ENCODE measurements around the gene KLHL17. TPM values are rescaled to one million over a fixed set of nuclear protein-coding genes. Genes with fewer than 3 reads are reported as not detected.

The KLHL17 gene
- total RNA-seq, 3 donors from 2014 or later = 9.0 to 14.7 (median 11.0) TPM

DNA sequence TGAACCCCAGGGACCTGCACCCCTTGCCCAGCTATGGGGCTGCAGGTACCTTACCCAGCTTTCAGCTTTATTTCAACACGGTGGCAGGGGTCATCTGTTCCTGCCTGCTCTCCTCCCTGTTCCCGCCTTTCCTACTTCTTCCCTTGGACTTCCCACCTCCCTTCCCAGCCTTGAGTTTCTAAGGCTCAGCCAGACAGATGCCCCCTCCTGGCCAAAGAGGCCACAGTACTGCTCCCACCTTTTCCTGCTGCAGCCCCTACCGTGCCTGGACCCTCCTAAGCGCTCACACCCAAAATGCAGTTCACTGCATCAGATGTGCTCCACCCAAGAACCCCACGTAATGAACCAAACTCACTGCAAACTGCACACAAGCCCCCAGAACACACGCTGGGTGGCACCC, 9.0 kb upstream of the KLHL17 start:
- H3K36me3 ChIP-seq (ENCODE audit: low read depth) = peaks cover 5% of the 10 kb centered on the region
- no peak for ATAC-seq
- H3K4me1 ChIP-seq (ENCODE audit: low read depth) = no peaks in the 10 kb centered on the region
- TF ChIP-seq CTCF (IDR thresholded peaks at IDR 0.05) = no peak
- DNase-seq = no peak
- H3K4me3 ChIP-seq = no peak overlapping the region
- intact Hi-C loops (cut with DNase I, micrococcal nuclease) = no loop called here
- H3K9me3 ChIP-seq = no peaks in the 10 kb centered on the region

DNA sequence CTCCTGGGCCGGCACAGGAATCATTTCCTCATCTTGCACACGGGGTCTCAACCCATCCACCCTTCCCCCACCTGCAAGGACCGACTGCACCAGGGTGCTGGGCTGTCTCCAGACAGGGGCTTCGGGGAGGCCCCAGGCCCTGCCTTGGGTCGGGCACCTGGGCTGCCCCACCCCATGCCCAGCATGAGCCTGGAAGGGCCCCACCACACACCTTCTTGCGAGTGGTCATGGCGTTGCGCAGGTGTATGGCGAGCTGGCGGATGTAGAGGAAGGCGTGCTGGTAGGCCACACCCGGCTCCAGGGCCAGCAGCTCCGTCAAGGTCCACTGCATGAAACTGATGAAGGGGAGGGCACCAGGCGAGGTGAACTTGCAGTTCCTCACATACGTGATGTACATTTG, 8.2 kb upstream of the KLHL17 start:
- ATAC-seq (no peak), DNase-seq (no peak)
- H3K36me3 ChIP-seq (ENCODE audit: low read depth) = peaks cover 5% of the 10 kb centered on the region
- H3K4me1 ChIP-seq (ENCODE audit: low read depth) = peaks cover under 1% of the 10 kb centered on the region
- no peak overlapping the region for H3K4me3 ChIP-seq
- intact Hi-C loops (cut with DNase I, micrococcal nuclease) = no loop called here
- TF ChIP-seq CTCF (IDR thresholded peaks at IDR 0.05) = no peak
- H3K9me3 ChIP-seq = no peaks in the 10 kb centered on the region

DNA sequence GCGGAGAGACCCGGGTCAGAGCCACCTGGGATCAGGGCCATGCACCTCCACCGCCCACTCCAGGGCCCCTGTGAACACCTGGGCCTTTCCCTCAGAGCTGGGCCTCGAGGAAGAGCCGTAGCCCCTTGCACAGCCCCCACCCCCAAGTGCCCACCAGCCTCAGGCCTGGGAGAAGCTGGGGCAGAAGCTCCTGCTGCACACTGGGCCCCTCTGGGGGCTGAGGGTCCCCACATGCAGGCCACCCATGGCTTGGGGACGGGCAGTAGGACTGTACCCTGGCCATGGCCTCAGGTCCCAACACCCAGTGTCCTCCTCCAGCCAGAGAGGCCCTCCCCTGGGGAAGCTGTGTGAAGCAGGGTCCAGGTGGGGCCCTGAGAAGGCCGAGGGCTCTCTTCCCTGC, 7.8 kb upstream of the KLHL17 start:
- no peak for TF ChIP-seq CTCF (IDR thresholded peaks at IDR 0.05)
- intact Hi-C loops (cut with DNase I, micrococcal nuclease) = no loop called here
- DNase-seq = no peak
- H3K36me3 ChIP-seq (ENCODE audit: low read depth) = peaks cover 4% of the 10 kb centered on the region
- no peaks in the 10 kb centered on the region for H3K9me3 ChIP-seq
- H3K4me1 ChIP-seq (ENCODE audit: low read depth) = peaks cover 4% of the 10 kb centered on the region
- H3K4me3 ChIP-seq = no peak overlapping the region
- ATAC-seq = no peak

GRCh38 chr1:953524-954320, 6.7 kb upstream of the KLHL17 start:
- Histone ChIP-seq H3K4me1 (ENCODE audit: low read depth) (peaks cover 12% of the 10 kb centered on the region), H3K9me3 (no peaks in the 10 kb centered on the region), H3K36me3 (ENCODE audit: low read depth) (no peaks in the 10 kb centered on the region), H3K4me3 (no peak overlapping the region)
- intact Hi-C loops (cut with DNase I, micrococcal nuclease) = no loop called here
- TF ChIP-seq CTCF (IDR thresholded peaks at IDR 0.05) = no peak
- DNase-seq = no peak
- ATAC-seq = no peak

GRCh38 chr1:954927-955326, 5.5 kb upstream of the KLHL17 start:
- Histone ChIP-seq H3K4me3 (no peak overlapping the region), H3K9me3 (no peaks in the 10 kb centered on the region), H3K36me3 (ENCODE audit: low read depth) (no peaks in the 10 kb centered on the region), H3K4me1 (ENCODE audit: low read depth) (peaks cover 12% of the 10 kb centered on the region)
- intact Hi-C loops (cut with DNase I, micrococcal nuclease) = no loop called here
- DNase-seq = no peak
- no peak for TF ChIP-seq CTCF (IDR thresholded peaks at IDR 0.05)
- ATAC-seq = no peak

All from mucosa of descending colon (tissue), 3 donors.